K562 (cell line): ENCODE results near the gene PCDHGC4. TPM values are rescaled to one million over a fixed set of nuclear protein-coding genes. Genes with fewer than 3 reads are reported as not detected.

Experiments
- ZBTB40 ChIP-seq, 2 experiments: fragments of 450-650 bp in 1 of 2; sonication (generic) in 1 of 2; formaldehyde crosslinking in 1 of 2; IDR thresholded peaks; 2 replicates each; pipeline versions ENCODE4 v1.7.1 to v1.9.0; 2016 to 2022; ENCODE audit warnings: inconsistent platforms in 1 of 2, mild to moderate bottlenecking in 1 of 2, missing genetic modification reagents in 1 of 2
- polyA plus RNA-seq, 8 experiments: library from polyadenylated mRNA; depleted of rRNA in 4 of 8; stranded (reverse) in 5 of 8; unstranded in 3 of 8; fragments of >200 nt; fragmentation: Nextera tagmentation in 2 of 8; fragmentation: Illumina TruSeq in 1 of 8; extraction: Ambion mirVana in 2 of 8; extraction: Trizol in 1 of 8; gene quantifications; 2 replicates each; pipeline versions ENCODE4 v1.2.1 to v1.2.3, GENCODE V29; 2011 to 2014; ENCODE audit warnings: inconsistent platforms in 1 of 8, missing spikeins in 1 of 8
- total RNA-seq, 7 experiments: library from RNA; depleted of rRNA in 6 of 7; stranded (reverse); fragments of >200 nt in 6 of 7; fragmentation: Illumina TruSeq in 2 of 7; extraction: Trizol in 2 of 7; gene quantifications; 2 replicates each; pipeline versions ENCODE4 v1.2.1 to v1.2.3, GENCODE V29; 2011 to 2021; ENCODE audit warnings: low replicate concordance in 1 of 7

PCDHGC4 gene
- total and polyA plus RNA-seq, 9 of the 15 experiments (the other 6 are each of a cell fraction or from before 2014, with no cell fraction given), result 0.05 TPM; not detected in 8

- TF ChIP-seq ZBTB40 (IDR thresholded peaks at IDR 0.05) (no peak), ZBTB40 (CRISPR knock-in tag; IDR thresholded peaks at IDR 0.05) (no peak)
Measured at GRCh38 chr5:141496038-141496437, 11.2 kb downstream of the PCDHGC4 start (continued).
